NCI-H524 (cell line): ENCODE results near the gene COMMD7.
"Not testable (repeated sequence)": the region's sequence is repeated elsewhere in the genome, so short reads cannot be mapped to it uniquely, and the experiment has no call there.

ENCODE experiments used
- DNase-seq, 2 experiments: peaks; one replicate each; lab custom pipeline; 2025; lab: John Stamatoyannopoulos, UW

Gene COMMD7

DNA sequence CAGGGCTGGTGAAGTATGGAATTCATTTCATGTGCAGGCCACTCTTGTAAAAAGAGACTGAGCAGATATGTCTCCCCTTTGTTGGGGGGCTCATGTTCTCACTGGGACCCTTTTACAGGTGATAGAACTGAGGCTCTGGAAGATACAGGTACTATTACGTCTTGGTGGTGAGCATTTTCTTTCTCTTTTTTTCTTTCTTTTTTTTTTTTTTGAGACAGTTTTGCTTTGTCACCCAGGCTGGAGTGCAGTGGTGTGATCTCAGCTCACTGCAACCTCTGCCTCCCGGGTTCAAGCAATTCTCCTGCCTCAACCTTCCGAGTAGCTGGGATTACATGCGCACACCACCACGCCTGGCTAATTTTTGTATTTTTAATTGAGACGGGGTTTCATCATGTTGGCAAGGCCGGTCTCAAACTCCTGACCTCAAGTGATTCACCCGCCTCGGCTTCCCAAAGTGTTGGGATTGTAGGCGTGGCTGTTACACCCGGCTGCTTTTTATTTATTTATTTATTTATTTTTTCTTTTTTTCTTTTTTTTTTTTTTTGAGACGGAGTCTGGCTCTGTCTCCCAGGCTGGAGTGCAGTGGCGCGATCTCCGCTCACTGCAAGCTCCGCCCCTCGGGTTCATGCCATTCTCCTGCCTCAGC, 22.1 kb upstream of the COMMD7 start:
- not testable (repeated sequence) for DNase-seq

DNA sequence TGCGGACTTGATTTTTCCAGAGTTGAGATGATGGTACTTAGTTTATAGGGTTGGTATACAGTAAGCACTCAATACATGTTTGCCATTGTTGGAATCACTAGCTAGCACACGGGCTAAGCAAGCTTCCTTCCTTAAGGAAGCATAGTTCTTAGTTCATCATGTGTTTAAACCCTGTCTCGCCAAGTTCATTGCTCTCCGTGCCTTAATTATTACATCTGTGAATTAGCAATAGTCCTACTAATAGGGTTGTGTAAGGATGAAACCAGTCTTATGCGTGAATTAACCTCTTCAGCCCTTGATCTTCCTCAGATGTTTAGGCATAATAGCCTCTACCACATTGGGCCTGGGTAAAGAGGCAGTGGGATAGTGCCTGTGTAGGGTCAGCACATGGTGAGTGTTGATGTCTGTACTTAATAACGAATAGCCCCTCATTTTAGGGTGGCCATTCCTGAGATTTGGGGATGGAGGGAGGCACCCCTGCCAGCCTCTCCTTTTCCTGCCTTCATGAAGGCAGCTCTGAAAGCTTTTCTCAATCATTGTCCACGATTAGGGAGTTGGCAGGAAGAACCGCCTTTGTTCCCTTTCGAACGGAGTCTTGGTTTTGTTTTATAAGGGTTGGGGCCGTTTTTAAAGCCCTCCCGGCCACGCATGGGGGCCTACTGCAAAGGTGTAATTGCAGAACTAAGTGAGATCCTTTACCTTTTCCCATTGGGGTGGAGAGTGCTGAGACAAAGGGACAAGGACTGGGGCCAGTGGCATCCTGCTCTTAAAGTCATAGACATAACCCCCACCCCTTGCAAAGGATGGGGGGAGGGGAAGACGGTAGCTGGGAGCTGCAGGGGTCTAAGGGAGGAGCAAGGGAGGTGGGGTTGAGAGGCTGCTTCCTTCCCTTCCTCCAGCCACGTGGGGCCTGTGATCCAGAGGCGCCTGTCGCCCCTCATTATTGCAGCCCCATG, 21.0 kb upstream of the COMMD7 start:
- DNase-seq = no peak

DNA sequence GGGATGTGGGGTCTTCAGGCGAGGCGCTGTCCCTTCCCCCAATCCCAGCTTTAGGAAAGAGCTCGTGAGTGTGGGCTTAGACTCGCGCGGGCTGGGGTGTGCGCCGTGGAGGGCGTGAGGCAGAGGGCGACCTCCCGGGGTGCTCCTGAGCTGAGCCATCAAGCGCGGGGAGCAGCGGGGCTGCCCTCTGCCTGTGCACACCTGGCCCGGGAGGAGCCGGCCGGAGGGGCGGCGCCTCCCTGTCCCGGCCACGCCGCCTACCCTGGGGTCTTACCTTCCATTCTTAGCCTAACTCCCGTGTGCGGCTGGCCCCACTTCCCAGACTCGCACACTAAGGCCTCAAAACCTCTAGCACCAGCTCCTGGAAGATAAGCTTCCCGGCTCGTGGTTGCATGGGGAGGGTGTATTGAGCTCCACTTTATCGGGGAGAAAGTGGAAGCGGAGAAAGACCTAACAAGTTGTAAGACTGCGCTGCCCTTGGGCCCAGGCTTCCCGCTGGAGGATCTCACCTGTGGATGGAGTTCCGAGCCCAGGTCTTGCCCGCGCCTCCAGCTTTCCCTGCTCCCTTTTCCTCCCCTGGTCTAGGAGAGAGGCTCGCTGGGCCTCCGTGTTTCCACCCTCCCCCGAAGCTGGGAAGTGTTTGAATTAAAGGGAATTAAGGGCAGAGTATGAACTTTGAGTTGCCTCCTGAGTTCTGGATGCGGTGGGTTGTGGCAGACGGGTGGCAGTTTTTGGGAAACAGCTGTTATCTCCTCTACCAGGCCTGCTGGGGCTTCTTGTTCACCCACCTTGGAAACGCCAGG, 20.1 kb upstream of the COMMD7 start:
- DNase-seq = no peak

DNA sequence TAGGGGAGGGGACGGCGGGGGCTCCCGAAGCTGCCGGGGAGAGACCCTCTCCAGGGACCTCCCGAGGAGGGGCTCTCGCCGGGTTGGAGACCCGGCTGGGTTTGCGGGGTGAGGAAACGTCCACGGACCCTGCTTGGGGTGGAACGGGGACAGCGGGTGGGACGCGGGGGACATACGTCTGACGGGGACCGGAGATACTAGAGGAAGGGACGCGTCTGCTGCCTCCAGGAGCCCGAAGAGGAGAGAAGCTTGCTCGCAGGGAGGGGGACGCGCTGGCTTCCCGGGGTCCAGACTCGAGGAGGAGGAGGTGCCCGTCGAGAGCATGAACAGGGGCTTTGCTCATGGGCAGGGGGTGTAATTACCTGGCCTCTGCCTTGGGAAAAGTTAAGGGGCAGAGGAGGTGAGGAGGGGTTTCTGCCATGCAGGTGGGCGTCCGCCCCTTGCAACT, 19.5 kb upstream of the COMMD7 start:
- peak in 1 of 2 experiments; percentile 35 for DNase-seq

GRCh38 chr20:32761831-32762753, 18.8 kb upstream of the COMMD7 start, which contains the start of gene DNMT3B:
Gene DNMT3B, plus strand, starts transcription at chr20:32762385. Its CDS starts 17,939 bp downstream, at chr20:32780324.
- DNase-seq = peak; percentile 61 to 85

- DNase-seq = no peak
Observed at GRCh38 chr20:32761417-32761830, 18.2 kb upstream of the COMMD7 start.

- no peak for DNase-seq
Observed at GRCh38 chr20:32756156-32756555, 12.9 kb upstream of the COMMD7 start.

GRCh38 chr20:32753731-32754130, 10.5 kb upstream of the COMMD7 start:
- no peak for DNase-seq

DNA sequence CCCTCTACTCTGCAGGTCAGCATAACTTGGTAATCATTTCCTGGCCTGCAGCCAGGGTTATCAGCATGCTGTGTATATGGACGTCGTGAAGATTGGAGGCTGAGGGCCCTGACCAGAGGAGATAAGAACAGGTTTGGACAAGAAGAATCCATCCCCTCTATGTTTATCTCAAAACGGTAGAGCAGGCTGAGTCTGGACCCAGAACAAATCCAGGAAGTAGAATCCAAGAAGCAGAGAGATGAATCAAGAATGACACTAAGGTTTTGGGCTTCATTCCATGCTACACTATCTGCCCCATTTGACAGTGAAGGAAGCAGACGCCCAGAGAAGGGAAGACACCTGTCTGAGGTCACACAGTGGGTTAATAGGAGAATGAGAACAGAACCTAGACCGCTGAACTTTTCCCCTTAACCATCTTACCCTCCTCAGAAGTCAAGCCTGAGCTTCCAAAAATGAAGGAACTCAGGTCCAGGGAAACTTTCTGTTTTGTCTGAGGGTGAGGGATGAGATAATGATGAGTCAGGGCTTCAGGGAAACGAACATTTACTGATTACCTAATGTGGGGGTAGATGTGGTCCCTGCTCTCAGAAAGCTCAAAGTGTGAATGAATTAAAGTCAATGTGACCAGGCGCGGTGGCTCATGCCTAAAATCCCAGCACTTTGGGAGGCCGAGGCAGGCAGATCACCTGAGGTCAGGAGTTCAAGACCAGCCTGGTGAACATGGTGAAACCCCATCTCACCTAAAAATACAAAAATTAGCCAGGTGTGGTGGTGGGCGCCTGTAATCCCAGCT, 9.4 kb upstream of the COMMD7 start:
- no peak for DNase-seq

- DNase-seq = no peak
Observed at GRCh38 chr20:32751702-32752457, 8.6 kb upstream of the COMMD7 start.

DNA sequence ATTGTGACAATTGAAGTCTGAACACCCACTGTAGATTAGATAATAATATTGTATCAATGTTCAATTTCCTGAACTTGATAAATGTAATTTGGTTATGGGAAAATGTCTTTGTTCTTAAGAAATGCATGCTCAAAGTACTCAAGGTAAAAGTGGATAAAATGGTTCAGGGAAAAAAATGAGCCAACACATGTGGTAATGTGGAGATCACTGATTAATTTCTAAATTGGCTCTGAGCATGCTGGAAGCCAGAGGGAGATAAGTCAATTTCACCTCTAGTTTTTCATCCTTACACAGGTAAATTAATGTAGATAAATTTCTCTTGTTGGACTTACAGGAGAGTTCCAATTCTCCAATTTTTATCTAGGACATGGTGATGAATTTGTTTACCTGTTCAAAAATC, 8.0 kb upstream of the COMMD7 start:
- DNase-seq = no peak

DNA sequence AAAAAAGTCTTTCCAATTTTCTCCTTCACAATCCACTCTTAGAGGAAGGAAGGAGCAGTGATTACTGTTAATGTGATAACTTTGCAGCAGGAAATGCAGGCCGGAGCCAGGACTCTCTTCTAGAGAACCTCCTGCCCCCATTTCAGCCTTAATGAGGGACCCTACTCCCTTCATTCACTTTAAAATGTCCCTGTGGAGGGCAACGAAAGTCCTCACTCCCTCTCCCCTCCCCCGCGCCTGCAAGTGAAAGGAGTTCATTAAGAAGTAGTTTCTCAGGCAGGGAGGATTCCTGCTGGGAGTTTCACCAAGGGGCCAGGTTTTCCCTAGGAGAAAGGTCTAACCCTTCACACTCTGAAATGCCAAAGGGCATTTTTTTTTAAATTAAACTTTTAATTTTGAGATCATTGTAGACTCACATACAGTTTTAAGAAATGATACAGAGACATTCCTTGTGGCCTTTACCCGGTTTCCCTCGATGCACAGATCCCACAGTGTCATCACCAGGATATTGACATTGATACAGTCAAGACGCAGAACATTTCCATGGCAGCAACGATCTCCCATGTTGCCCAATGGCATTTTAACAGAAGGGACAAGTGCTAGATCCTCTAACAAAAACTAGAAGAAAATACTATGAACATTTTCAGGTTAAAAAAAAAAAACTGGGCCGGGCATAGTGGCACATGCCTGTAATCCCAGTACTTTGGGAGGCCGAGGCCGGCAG, 6.8 kb upstream of the COMMD7 start:
- no peak for DNase-seq

DNA sequence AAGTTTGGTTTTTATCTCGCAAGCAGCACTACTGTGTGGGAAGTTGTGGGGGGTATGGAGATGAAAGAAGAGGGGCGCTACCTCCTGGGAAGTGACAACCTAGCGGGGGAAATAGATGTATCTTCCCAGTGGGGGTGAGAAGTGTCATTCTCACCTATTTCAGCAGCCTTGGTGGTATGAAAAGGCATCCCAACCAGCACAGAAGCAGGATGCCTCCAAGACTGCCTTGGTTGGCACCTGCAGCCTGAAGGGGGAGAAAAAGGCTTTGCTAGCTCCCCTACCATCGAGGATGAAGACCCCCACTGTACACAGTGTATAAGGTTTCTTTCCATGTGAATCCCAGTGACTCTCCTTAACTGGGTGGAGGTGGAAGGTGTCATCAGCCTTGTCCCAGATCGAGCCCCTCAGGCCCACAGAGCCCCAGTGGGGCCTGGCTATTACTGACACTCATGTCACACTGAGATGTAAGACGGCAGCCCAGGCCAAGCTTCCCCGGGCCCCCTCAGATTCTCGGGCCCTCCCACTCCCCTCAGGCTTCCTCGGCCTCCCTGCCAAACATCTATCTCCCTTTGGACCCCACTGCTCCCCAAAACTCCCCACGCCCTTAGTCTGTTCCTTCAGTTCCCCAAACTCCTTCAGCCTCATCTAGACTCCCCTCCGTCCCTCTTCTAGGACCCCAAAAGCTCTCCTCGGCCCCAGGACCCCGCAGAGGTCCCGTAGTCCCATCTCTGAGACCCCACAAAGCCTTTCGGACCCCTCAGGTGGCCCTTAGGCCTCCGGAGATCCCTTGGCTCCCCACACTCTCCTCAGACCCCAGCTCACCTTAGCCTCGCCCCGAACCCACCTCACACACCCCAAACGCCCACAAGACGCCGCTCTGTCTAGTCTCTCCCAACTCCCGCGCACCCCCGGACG, 688 bp downstream of the COMMD7 start:
- no peak for DNase-seq

DNA sequence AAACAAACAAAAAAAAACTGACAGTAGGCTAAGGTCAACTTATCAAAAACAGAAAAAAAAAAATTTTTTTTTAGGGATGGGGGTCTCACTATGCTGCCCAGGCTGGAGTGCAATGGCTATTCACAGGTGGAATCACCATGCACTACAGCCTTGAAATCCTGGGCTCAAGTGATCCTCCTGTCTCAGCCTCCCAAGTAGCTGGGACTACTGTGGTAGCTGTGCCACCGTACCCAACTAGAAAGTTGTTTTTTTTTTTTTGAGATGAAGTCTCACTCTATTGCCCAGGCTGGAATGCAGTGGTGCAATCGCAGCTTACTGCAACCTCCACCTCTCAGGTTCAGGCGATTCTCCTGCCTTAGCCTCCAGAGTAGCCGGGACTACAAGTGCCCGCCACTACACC, 2.1 kb downstream of the COMMD7 start:
- DNase-seq = no peak

- no peak for DNase-seq
Observed at GRCh38 chr20:32737371-32738223, 5.7 kb downstream of the COMMD7 start.

GRCh38 chr20:32731882-32732266, 11.4 kb downstream of the COMMD7 start:
- DNase-seq = no peak

GRCh38 chr20:32729334-32729733, 13.9 kb downstream of the COMMD7 start:
- not testable (repeated sequence) for DNase-seq
